A172 (cell line): ENCODE results near the gene KSR2. TPM values are rescaled to one million over a fixed set of nuclear protein-coding genes. Genes with fewer than 3 reads are reported as not detected.

Experiments
- DNase-seq: peaks from one replicate; pipeline ENCODE4 v3.0.0-alpha.2; 2015; ENCODE audit warnings: low spot score
- total RNA-seq: library from RNA; depleted of rRNA; stranded (reverse); fragments of >200 nt; shearing (Covaris generic); gene quantifications from 2 replicates; pipeline ENCODE4 v1.2.3, GENCODE V29; 2014

KSR2 gene
- total RNA-seq, 1 experiment from 2014 or later: 0.10 TPM

DNA sequence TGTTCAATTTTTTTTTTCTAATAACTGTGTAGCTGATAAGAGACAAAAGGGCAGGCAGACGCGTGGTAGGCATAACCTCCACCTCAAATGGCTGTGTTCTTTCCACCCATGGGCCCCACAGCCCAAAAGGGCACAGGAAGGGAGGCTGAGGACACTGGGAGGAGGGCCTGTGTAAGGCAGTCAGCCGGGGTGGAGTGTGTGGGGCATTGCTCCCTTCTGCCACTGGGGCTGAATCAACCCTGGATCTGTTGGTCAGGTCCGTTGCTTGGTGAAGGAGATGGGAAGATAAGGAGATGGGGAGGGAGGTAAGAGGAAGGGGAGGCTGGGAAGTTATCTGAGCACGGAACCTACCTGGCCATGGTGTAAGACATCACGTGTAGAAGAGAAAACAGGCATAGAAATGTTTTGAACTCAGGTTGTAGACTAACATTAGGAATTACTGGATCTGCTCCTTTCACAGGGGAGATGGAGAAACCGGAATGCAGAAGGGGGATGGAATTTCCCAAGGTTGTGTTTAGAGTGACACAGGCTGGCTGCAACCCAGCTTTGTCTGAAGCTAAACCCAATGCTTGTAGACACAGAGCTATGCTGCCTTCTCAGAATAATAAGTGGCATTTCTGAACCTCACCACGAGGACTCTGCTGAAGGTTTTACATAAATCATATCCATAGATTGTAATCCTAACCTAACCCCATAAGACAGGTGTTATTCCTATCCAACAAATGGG is 468.9 kb downstream of the KSR2 start:
- no peak for DNase-seq

DNA sequence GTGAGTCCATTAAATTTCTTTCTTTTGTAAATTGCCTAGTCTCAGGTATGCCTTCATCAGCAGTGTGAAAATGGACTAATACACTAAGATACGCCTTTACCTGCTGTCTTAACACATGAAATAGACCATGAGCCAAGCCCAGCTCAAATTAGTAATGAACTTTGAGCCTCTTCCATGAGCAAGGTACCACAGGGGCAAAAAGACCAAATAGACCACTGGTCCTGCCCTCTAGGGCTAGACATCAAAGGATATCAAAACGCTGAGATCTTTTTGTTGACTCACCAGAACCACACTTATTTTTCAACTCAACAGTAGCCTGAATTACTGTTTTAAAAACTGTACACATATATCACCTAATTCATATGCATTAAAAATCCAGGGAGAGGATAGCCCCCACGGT is 469.9 kb downstream of the KSR2 start:
- DNase-seq: no peak

- DNase-seq: no peak
Observed at GRCh38 chr12:117498256-117498655, 470.5 kb downstream of the KSR2 start.

DNA sequence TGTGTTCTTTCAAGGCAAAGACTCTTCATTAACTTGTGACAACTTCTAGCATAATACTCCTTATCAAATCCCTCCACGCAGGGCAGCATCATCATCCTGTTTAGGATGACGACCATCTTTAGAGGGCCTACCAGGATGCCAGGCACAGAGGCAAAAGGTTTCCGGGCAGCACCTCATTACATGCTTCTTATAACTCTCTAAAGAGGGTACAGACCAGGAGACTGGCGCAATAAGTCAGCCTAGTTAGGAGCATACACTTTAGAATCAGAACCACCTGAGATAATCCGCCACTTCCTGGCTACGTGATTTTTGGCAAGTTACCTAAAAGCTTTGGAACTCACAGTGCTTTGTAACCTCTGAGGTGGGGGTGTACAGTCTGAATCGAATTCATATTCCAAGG is 471.4 kb downstream of the KSR2 start:
- no peak for DNase-seq

- DNase-seq: peak; percentile 56
Observed at GRCh38 chr12:117494833-117495655, 473.7 kb downstream of the KSR2 start.

- no peak for DNase-seq
Observed at GRCh38 chr12:117491711-117492110, 477.1 kb downstream of the KSR2 start.

DNA sequence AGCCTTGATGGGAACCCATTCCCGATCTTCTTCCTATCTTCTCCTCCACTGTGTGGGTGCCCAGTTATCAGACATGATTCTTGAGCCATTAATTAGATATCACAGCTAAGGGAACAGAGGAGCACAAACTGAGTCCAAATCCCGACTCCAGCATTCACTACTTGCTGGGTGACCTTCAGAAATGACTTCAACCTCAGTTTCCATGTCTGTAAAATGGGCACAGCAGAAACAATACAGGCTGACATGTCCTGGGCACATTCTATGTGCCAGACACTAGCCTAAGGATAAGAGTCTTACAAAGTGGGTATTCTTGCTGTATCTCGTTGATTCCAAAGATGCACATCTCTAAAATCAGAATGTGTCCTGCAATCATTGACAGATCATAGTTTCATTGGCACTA is 478.7 kb downstream of the KSR2 start:
- DNase-seq: no peak

DNA sequence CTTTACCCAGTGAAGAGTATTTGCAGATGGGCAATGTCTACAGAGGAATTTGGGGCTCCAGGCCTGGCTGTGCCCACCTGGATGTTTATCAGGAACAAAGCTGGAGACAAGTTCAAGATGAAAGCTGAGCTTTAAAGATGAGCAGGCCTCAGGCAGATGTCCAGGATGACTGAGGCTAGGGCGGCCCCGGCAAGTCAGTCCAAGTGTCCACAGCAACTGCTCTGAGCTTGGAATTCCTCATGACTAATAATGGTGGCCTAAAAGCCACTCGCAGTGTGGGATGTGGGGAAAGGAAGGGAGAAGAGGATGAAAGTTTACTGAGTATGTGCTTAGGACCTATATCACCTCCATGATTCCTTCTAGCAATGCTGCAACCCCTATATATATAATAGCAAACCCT is 479.1 kb downstream of the KSR2 start:
- no peak for DNase-seq

- peak; percentile 93 for DNase-seq
Observed at GRCh38 chr12:117486840-117487659, 481.7 kb downstream of the KSR2 start.

GRCh38 chr12:117485984-117486839 is 482.6 kb downstream of the KSR2 start:
- no peak for DNase-seq

DNA sequence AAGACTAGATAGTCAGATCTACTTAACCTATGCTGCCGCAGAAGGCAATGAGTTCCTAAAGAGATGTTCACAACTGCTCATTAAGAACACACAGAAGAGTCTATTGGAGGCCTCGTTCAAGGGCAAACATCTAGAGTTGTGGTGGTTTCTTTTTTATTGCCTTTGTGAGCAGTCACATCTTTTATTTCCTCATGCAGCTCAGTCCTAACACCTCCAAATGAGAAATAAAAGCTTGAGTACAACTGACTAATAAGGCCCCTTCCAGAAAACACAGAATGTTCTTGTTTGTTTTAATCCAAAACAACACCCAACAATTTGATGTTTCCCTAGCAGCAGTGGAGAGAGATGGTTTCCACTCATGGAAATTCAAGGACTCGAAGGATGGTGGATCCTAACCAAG is 483.9 kb downstream of the KSR2 start:
- no peak for DNase-seq

GRCh38 chr12:117483501-117483900 is 485.3 kb downstream of the KSR2 start:
- DNase-seq: no peak

- DNase-seq: no peak
Observed at GRCh38 chr12:117481470-117481869, 487.3 kb downstream of the KSR2 start.

DNA sequence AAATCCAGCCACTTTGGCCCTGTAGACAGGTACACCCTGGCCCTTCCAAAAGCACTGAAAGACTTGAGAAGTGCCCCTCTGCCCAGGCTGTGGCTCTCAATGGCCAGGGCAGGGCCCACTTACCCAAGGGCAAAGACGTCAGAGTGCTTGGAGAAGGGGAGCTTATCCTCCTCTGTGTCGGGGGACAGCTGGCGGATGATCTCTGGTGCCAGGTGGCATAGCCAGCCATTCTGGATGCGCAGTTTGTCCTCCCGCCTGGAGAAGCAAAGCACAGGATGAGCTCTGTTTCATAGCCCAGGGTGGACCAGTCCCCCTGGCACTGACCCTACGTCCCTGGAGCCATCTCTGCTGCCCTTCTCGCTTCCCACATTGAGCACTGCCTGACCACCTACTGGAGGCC is 492.4 kb downstream of the KSR2 start:
- no peak for DNase-seq

DNA sequence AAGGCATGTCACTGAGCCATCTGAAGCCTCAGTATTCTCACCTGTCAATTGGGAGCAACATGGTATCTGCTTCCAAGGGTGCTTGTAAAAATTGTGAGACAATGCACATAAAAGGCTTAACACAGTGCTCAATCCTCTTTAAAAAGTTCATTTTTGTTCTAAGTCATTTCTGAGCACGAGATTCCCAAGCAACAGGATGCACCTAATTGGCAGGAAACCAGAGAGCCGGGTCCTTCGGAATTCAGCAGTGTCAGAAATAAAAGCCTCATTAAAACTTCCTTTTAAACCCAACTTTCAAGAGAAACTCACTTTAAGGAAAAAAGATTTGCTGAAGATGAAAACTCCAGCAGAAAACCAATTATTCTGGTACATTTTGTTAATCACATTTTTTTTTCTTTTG is 494.9 kb downstream of the KSR2 start:
- no peak for DNase-seq

DNA sequence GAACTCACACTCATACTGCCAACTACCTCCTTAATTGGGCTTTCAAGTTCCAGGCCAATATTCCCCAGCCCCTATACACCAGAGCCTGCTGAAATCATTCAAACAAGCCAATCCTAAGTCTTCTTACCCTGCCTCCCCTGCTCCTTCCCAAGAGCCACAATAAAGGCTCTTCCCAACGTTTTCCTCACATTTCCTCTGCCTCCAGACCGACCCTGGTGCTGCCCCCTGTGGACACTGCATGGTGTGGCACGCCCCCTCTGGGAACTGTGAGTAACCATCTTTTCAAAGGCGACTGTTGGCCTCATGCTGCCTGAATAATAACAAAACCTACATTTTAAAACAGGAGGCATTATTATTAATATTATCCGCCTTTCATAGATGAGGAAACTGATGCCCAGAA is 495.8 kb downstream of the KSR2 start:
- DNase-seq: no peak

DNA sequence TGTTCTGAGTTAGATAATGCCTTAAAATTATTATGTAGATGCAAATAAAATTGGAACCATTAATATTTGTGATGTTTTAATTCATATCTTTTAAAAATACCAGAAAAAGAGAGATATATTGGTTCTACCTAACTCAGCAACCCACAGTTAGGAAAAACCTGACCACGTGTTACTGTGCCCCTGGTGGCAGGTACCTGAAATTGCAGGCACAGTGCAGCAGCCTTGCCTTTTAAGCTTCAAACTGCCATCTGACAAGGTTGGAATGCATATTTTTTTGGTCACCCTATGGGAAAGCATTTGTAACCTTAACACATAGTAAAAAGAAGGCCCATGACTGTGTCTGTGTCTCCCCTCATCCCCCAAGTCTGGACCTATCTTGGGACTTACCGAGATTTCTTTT is 498.0 kb downstream of the KSR2 start:
- no peak for DNase-seq

GRCh38 chr12:117469883-117470483 is 498.8 kb downstream of the KSR2 start:
- no peak for DNase-seq

GRCh38 chr12:117468016-117468415 is 500.8 kb downstream of the KSR2 start:
- DNase-seq: no peak

- DNase-seq: no peak
Observed at GRCh38 chr12:117467588-117467987, 501.2 kb downstream of the KSR2 start.
